GM23248 (cell line): ENCODE measurements around the gene CDK2.
"Not testable (repeated sequence)": the region's sequence is repeated elsewhere in the genome, so short reads cannot be mapped to it uniquely, and the experiment has no call there.

Source experiments
- EZH2 ChIP-seq: fragments of 200-600 bp; sonication (generic); IDR thresholded peaks from 2 replicates; pipeline ENCODE4 v1.6.1; 2018; ENCODE audit warnings: antibody characterized with exemption, mild to moderate bottlenecking; ENCODE audit not compliant: insufficient read depth, poor library complexity, severe bottlenecking
- EZH2phosphoT487 ChIP-seq: fragments of 200-600 bp; sonication (generic); IDR thresholded peaks from 2 replicates; pipeline ENCODE4 v1.6.1; 2018; ENCODE audit warnings: antibody characterized with exemption, moderate library complexity, mild to moderate bottlenecking, low read depth; ENCODE audit not compliant: insufficient read depth

- not testable (repeated sequence) for TF ChIP-seq EZH2phosphoT487, EZH2
These were observed 36.7 kb downstream of the CDK2 start for GRCh38 chr12:56003376-56003775.
